ENCODE measurements around the gene PRPF40B.

DNA sequence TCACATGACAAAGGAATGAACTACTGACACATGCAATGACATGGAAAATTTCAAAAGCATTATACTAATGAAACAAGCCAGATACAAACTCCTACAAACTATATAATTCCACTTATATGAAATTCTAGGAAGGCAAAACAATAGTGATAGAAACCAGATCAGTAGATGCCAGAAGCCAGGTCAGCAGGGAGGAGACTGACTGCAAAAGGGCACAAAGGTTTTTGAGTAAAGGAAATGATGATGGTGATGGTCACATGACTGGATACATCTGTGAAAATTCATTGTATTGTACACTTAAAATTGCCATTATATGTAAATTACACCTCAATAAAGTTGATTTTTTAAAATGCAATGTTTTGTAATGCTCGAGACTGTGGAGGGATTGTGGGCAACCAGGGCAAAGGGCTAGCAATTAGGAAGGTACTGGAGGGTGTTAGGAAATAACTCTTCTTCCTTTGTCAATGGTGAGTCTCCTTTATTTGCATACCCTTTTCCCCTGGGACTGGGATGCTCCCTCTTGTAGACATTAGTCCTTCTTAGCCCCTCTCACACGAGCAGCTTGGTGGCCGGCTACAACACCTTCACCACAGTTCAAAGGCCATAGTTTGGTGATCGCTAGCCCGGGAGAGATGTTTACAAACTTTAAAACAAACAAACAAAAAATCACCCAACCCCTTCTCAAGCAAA is 6.7 kb upstream of the PRPF40B start:
- no peak for TF ChIP-seq POLR2A (IDR thresholded peaks at IDR 0.05)
- TF ChIP-seq, protein P1, sequence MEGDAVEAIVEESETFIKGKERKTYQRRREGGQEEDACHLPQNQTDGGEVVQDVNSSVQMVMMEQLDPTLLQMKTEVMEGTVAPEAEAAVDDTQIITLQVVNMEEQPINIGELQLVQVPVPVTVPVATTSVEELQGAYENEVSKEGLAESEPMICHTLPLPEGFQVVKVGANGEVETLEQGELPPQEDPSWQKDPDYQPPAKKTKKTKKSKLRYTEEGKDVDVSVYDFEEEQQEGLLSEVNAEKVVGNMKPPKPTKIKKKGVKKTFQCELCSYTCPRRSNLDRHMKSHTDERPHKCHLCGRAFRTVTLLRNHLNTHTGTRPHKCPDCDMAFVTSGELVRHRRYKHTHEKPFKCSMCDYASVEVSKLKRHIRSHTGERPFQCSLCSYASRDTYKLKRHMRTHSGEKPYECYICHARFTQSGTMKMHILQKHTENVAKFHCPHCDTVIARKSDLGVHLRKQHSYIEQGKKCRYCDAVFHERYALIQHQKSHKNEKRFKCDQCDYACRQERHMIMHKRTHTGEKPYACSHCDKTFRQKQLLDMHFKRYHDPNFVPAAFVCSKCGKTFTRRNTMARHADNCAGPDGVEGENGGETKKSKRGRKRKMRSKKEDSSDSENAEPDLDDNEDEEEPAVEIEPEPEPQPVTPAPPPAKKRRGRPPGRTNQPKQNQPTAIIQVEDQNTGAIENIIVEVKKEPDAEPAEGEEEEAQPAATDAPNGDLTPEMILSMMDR (IDR thresholded peaks at IDR 0.05), result no peak
